Neuron (in vitro differentiated cells): ENCODE results near the gene CLEC4M.

ENCODE experiments used
- H2AFZ ChIP-seq: one replicate; pipeline ENCODE4 v1.6.1; 2013; ENCODE audit warnings: low read depth, mild to moderate bottlenecking, inconsistent platforms, low read length, moderate library complexity
- H3K27me3 ChIP-seq: one replicate; pipeline ENCODE4 v1.6.1; 2013; ENCODE audit warnings: low read length; ENCODE audit not compliant: insufficient read depth
- H3K36me3 ChIP-seq: one replicate; pipeline ENCODE4 v1.6.1; 2013; ENCODE audit warnings: low read length; ENCODE audit not compliant: insufficient read depth
- H3K4me1 ChIP-seq: one replicate; pipeline ENCODE4 v1.6.1; 2013; ENCODE audit warnings: low read length; ENCODE audit not compliant: insufficient read depth
- H3K4me3 ChIP-seq: 2 replicates; pipeline ENCODE4 v1.5.1; 2013; ENCODE audit warnings: mild to moderate bottlenecking, low read length, moderate library complexity
- H3K9me3 ChIP-seq: one replicate; pipeline ENCODE4 v1.6.1; 2013; ENCODE audit warnings: low read length

The CLEC4M gene

GRCh38 chr19:7762719-7763293, at the start of gene CLEC4M:
Gene CLEC4M (plus strand): TSS chr19:7763243. CDS start chr19:7763267, 24 bp downstream.
- Histone ChIP-seq H3K27me3 (peaks cover 3% of the 10 kb centered on the region), H3K36me3 (no peaks in the 10 kb centered on the region)

GRCh38 chr19:7715671-7716070, 47.4 kb upstream of the CLEC4M start:
- Histone ChIP-seq H3K9me3 (peaks cover 1% of the 10 kb centered on the region), H2AFZ (no peak overlapping the region), H3K27me3 (no peaks in the 10 kb centered on the region), H3K4me3 (no peak overlapping the region), H3K4me1 (no peaks in the 10 kb centered on the region), H3K36me3 (no peaks in the 10 kb centered on the region)

More at GRCh38 chr19:7762719-7763293, at the start of gene CLEC4M:
- no peak within 1 kb of the TSS for H3K4me3 ChIP-seq
- H2AFZ ChIP-seq, result no peak within 1 kb of the TSS
- H3K9me3 ChIP-seq, result peaks cover 10% of the 10 kb centered on the region
- H3K4me1 ChIP-seq, result no peaks in the 10 kb centered on the region

GRCh38 chr19:7716762-7717161, 46.3 kb upstream of the CLEC4M start:
- peaks cover 1% of the 10 kb centered on the region for H3K9me3 ChIP-seq
- no peaks in the 10 kb centered on the region for H3K27me3 ChIP-seq
- no peaks in the 10 kb centered on the region for H3K4me1 ChIP-seq
- no peak overlapping the region for H3K4me3 ChIP-seq
- no peaks in the 10 kb centered on the region for H3K36me3 ChIP-seq
- H2AFZ ChIP-seq, result no peak overlapping the region

- H3K9me3 ChIP-seq, result peaks cover 1% of the 10 kb centered on the region
- H3K4me3 ChIP-seq, result no peak overlapping the region
- peaks cover 4% of the 10 kb centered on the region for H3K27me3 ChIP-seq
- H2AFZ ChIP-seq, result no peak overlapping the region
- no peaks in the 10 kb centered on the region for H3K4me1 ChIP-seq
- no peaks in the 10 kb centered on the region for H3K36me3 ChIP-seq
These were observed 44.4 kb upstream of the CLEC4M start for GRCh38 chr19:7718668-7719067.

GRCh38 chr19:7720351-7720750, 42.7 kb upstream of the CLEC4M start:
- peaks cover 4% of the 10 kb centered on the region for H3K27me3 ChIP-seq
- no peaks in the 10 kb centered on the region for H3K36me3 ChIP-seq
- no peaks in the 10 kb centered on the region for H3K4me1 ChIP-seq

GRCh38 chr19:7722231-7722651, 40.8 kb upstream of the CLEC4M start:
- no peaks in the 10 kb centered on the region for H3K36me3 ChIP-seq
- H3K9me3 ChIP-seq, result no peaks in the 10 kb centered on the region
- H3K27me3 ChIP-seq, result peaks cover 7% of the 10 kb centered on the region

More at GRCh38 chr19:7720351-7720750, 42.7 kb upstream of the CLEC4M start:
- Histone ChIP-seq H3K4me3 (no peak overlapping the region), H3K9me3 (peaks cover 1% of the 10 kb centered on the region), H2AFZ (no peak overlapping the region)

GRCh38 chr19:7725791-7726190, 37.3 kb upstream of the CLEC4M start:
- H3K27me3 ChIP-seq, result peaks cover 42% of the 10 kb centered on the region
- no peaks in the 10 kb centered on the region for H3K36me3 ChIP-seq
- H3K9me3 ChIP-seq, result no peaks in the 10 kb centered on the region
- H3K4me3 ChIP-seq, result no peak overlapping the region
- H3K4me1 ChIP-seq, result no peaks in the 10 kb centered on the region
- H2AFZ ChIP-seq, result no peak overlapping the region

More at GRCh38 chr19:7722231-7722651, 40.8 kb upstream of the CLEC4M start:
- H3K4me1 ChIP-seq, result no peaks in the 10 kb centered on the region
- H3K4me3 ChIP-seq, result no peak overlapping the region
- no peak overlapping the region for H2AFZ ChIP-seq

GRCh38 chr19:7729211-7729610, 33.8 kb upstream of the CLEC4M start:
- H3K27me3 ChIP-seq, result peaks cover 57% of the 10 kb centered on the region
- no peaks in the 10 kb centered on the region for H3K36me3 ChIP-seq
- H3K9me3 ChIP-seq, result no peaks in the 10 kb centered on the region
- no peak overlapping the region for H3K4me3 ChIP-seq
- no peaks in the 10 kb centered on the region for H3K4me1 ChIP-seq
- no peak overlapping the region for H2AFZ ChIP-seq

- Histone ChIP-seq H3K27me3 (peaks cover 57% of the 10 kb centered on the region), H3K4me3 (no peak overlapping the region), H3K36me3 (no peaks in the 10 kb centered on the region), H3K9me3 (no peaks in the 10 kb centered on the region), H3K4me1 (no peaks in the 10 kb centered on the region), H2AFZ (no peak overlapping the region)
These were observed 33.2 kb upstream of the CLEC4M start for GRCh38 chr19:7729831-7730285.

- Histone ChIP-seq H3K36me3 (no peaks in the 10 kb centered on the region), H3K27me3 (peaks cover 57% of the 10 kb centered on the region), H2AFZ (no peak overlapping the region), H3K4me1 (no peaks in the 10 kb centered on the region), H3K4me3 (no peak overlapping the region), H3K9me3 (no peaks in the 10 kb centered on the region)
These were observed 32.5 kb upstream of the CLEC4M start for GRCh38 chr19:7730286-7731217.

- no peak overlapping the region for H2AFZ ChIP-seq
- no peaks in the 10 kb centered on the region for H3K9me3 ChIP-seq
- no peaks in the 10 kb centered on the region for H3K36me3 ChIP-seq
- no peaks in the 10 kb centered on the region for H3K4me1 ChIP-seq
- no peak overlapping the region for H3K4me3 ChIP-seq
- H3K27me3 ChIP-seq, result peaks cover 57% of the 10 kb centered on the region
These were observed 31.8 kb upstream of the CLEC4M start for GRCh38 chr19:7731218-7731595.

- Histone ChIP-seq H3K4me1 (no peaks in the 10 kb centered on the region), H2AFZ (no peak overlapping the region), H3K9me3 (no peaks in the 10 kb centered on the region), H3K36me3 (no peaks in the 10 kb centered on the region), H3K4me3 (no peak overlapping the region), H3K27me3 (peaks cover 54% of the 10 kb centered on the region)
These were observed 31.4 kb upstream of the CLEC4M start for GRCh38 chr19:7731615-7732014.

- Histone ChIP-seq H2AFZ (no peak within 1 kb of the TSS), H3K36me3 (no peaks in the 10 kb centered on the region), H3K9me3 (no peaks in the 10 kb centered on the region), H3K4me3 (no peak within 1 kb of the TSS), H3K4me1 (no peaks in the 10 kb centered on the region), H3K27me3 (peaks cover 53% of the 10 kb centered on the region)
These were observed 31.0 kb upstream of the CLEC4M start, which contains the start of gene CLEC4G for GRCh38 chr19:7732045-7732444. Gene CLEC4G (minus strand): TSS chr19:7732110. CDS start chr19:7732102, 8 bp downstream.
